ENCODE measurements around the gene SH3BGRL. TPM values are rescaled to one million over a fixed set of nuclear protein-coding genes. Genes with fewer than 3 reads are reported as not detected.

SH3BGRL gene
- total RNA-seq, 4 donors from 2014 or later: 29.9 to 111 (median 73.9) TPM

- no peak overlapping the region for H3K4me3 ChIP-seq
- DNase-seq: no peak
- TF ChIP-seq CTCF (IDR thresholded peaks at IDR 0.05) (no peak), POLR2A (IDR thresholded peaks at IDR 0.05) (no peak)
- H3K27ac ChIP-seq: no peak overlapping the region
- no peaks in the 10 kb centered on the region for H3K36me3 ChIP-seq
- H3K27me3 ChIP-seq: no peaks in the 10 kb centered on the region
- 51 to 62% methylated on average over 2 of the region's 2 CpGs for WGBS, 2 donors
- no peaks in the 10 kb centered on the region for H3K9me3 ChIP-seq
- peaks cover 0 to 25% (median 3%) of the 10 kb centered on the region in 3 donors for H3K4me1 ChIP-seq
- intact Hi-C loops (cut with DNase I): no loop called here
Measured at GRCh38 chrX:81255876-81256275, 54.0 kb downstream of the SH3BGRL start.

- H3K4me3 ChIP-seq: no peak overlapping the region
- H3K4me1 ChIP-seq: peaks cover 0 to 25% (median 3%) of the 10 kb centered on the region in 3 donors
- no peaks in the 10 kb centered on the region for H3K9me3 ChIP-seq
- DNase-seq: no peak
- intact Hi-C loops (cut with DNase I): no loop called here
- no peak for TF ChIP-seq CTCF (IDR thresholded peaks at IDR 0.05)
- no peak for TF ChIP-seq POLR2A (IDR thresholded peaks at IDR 0.05)
- peak overlapping the region in 2 of 4 donors; percentile 72 for H3K27ac ChIP-seq
- H3K36me3 ChIP-seq: no peaks in the 10 kb centered on the region
- no peaks in the 10 kb centered on the region for H3K27me3 ChIP-seq
Measured at GRCh38 chrX:81257817-81258216, 55.9 kb downstream of the SH3BGRL start.

- no peaks in the 10 kb centered on the region for H3K9me3 ChIP-seq
- no peaks in the 10 kb centered on the region for H3K27me3 ChIP-seq
- intact Hi-C loops (cut with DNase I): no loop called here
- peak overlapping the region; percentile 42 to 72 (median 71) for H3K27ac ChIP-seq
- no peak for TF ChIP-seq POLR2A (IDR thresholded peaks at IDR 0.05)
- TF ChIP-seq CTCF (IDR thresholded peaks at IDR 0.05): no peak
- 18 to 22% methylated on average over 1 of the region's 1 CpG for WGBS, 2 donors
- no peak overlapping the region for H3K4me3 ChIP-seq
- DNase-seq: no peak
- peaks cover 0 to 25% (median 3%) of the 10 kb centered on the region in 3 donors for H3K4me1 ChIP-seq
- H3K36me3 ChIP-seq: no peaks in the 10 kb centered on the region
Measured at GRCh38 chrX:81259020-81259713, 57.3 kb downstream of the SH3BGRL start.

- no peaks in the 10 kb centered on the region for H3K36me3 ChIP-seq
- peak overlapping the region; percentile 42 to 72 (median 71) for H3K27ac ChIP-seq
- H3K27me3 ChIP-seq: no peaks in the 10 kb centered on the region
- peaks cover 0 to 25% (median 3%) of the 10 kb centered on the region in 3 donors for H3K4me1 ChIP-seq
- intact Hi-C loops (cut with DNase I): no loop called here
- TF ChIP-seq CTCF (IDR thresholded peaks at IDR 0.05): no peak
- no peak for TF ChIP-seq POLR2A (IDR thresholded peaks at IDR 0.05)
- no peak for DNase-seq
- no peak overlapping the region for H3K4me3 ChIP-seq
- no peaks in the 10 kb centered on the region for H3K9me3 ChIP-seq
- 45 to 61% methylated on average over 3 of the region's 3 CpGs for WGBS, 2 donors
Measured at GRCh38 chrX:81259714-81260395, 58.0 kb downstream of the SH3BGRL start.

GRCh38 chrX:81261576-81261975, 59.7 kb downstream of the SH3BGRL start:
- Histone ChIP-seq H3K9me3 (no peaks in the 10 kb centered on the region), H3K4me1 (peaks cover 0 to 25% (median 3%) of the 10 kb centered on the region in 3 donors), H3K4me3 (no peak overlapping the region), H3K27ac (peak overlapping the region in 1 of 4 donors; percentile 33), H3K36me3 (no peaks in the 10 kb centered on the region), H3K27me3 (no peaks in the 10 kb centered on the region)
- WGBS, 2 donors: 21 to 48% methylated on average over 2 of the region's 2 CpGs
- intact Hi-C loops (cut with DNase I): no loop called here
- TF ChIP-seq POLR2A (IDR thresholded peaks at IDR 0.05): no peak
- no peak for TF ChIP-seq CTCF (IDR thresholded peaks at IDR 0.05)
- DNase-seq: no peak
